ENCODE measurements around the gene KLHL28. TPM values are rescaled to one million over a fixed set of nuclear protein-coding genes. Genes with fewer than 3 reads are reported as not detected.

KLHL28 gene
- polyA plus RNA-seq, 3 donors = 4.1 to 16.8 (median 16.4) TPM

- Mint-ChIP-seq H3K27ac (no peak overlapping the region), H3K4me3 (no peak overlapping the region), H3K36me3 (peaks cover 24 to 33% of the 10 kb centered on the region in 2 donors), H3K4me1 (no peaks in the 10 kb centered on the region), H3K27me3 (ENCODE audit: low read depth in 3 of 3) (no peaks in the 10 kb centered on the region), H3K9me3 (peaks cover 0 to 12% (median 7%) of the 10 kb centered on the region in 7 donors)
- Histone ChIP-seq H3K27me3 (ENCODE audit: control insufficient read depth in 2 of 2, insufficient read depth in 2 of 2, low read length in 2 of 2) (no peaks in the 10 kb centered on the region), H3K4me3 (replicated peaks in 1 of 3; ENCODE audit: low read depth in 2 of 3, low read length in 3 of 3) (no peak overlapping the region), H3K4me1 (ENCODE audit: control insufficient read depth in 1 of 2, insufficient read depth in 2 of 2, low read length in 2 of 2) (no peaks in the 10 kb centered on the region), H3K27ac (ENCODE audit: low read depth in 1 of 2, low read length in 2 of 2) (no peak overlapping the region), H3K36me3 (replicated peaks in 1 of 2; ENCODE audit: control insufficient read depth in 1 of 2, insufficient read depth in 2 of 2, low read length in 2 of 2) (peaks cover 0 to 19% of the 10 kb centered on the region in 2 donors), H3K9me3 (replicated peaks in 1 of 2; ENCODE audit: control insufficient read depth in 1 of 2, insufficient read depth in 1 of 2, low read length in 2 of 2) (no peaks in the 10 kb centered on the region), H3K9ac (ENCODE audit: insufficient read depth, low read length, poor library complexity, severe bottlenecking) (no peak overlapping the region), H3K79me2 (ENCODE audit: insufficient read depth, low read length) (no peaks in the 10 kb centered on the region), H4K20me1 (ENCODE audit: insufficient read depth, low read length) (no peaks in the 10 kb centered on the region), H2AFZ (ENCODE audit: insufficient read depth, low read depth, low read length, poor library complexity, severe bottlenecking) (no peak overlapping the region), H3K4me2 (replicated peaks; ENCODE audit: extremely low read depth, low read length, poor library complexity, severe bottlenecking) (no peak overlapping the region)
- WGBS (ENCODE audit: insufficient coverage) = no CpG with 5 or more reads among the region's 4 CpGs
- TF ChIP-seq CTCF (IDR thresholded peaks at IDR 0.05) = no peak
- intact Hi-C loops (cut with micrococcal nuclease) = no loop called here
- no peak for DNase-seq
Measured at GRCh38 chr14:44995770-44996294, 34.1 kb upstream of the KLHL28 start.

GRCh38 chr14:44995196-44995595, 33.4 kb upstream of the KLHL28 start:
- Histone ChIP-seq H3K36me3 (replicated peaks in 1 of 2; ENCODE audit: control insufficient read depth in 1 of 2, insufficient read depth in 2 of 2, low read length in 2 of 2) (peaks cover 0 to 15% of the 10 kb centered on the region in 2 donors), H4K20me1 (ENCODE audit: insufficient read depth, low read length) (no peaks in the 10 kb centered on the region), H3K27ac (ENCODE audit: low read depth in 1 of 2, low read length in 2 of 2) (no peak overlapping the region), H3K9ac (ENCODE audit: insufficient read depth, low read length, poor library complexity, severe bottlenecking) (no peak overlapping the region), H3K4me3 (replicated peaks in 1 of 3; ENCODE audit: low read depth in 2 of 3, low read length in 3 of 3) (no peak overlapping the region), H3K27me3 (ENCODE audit: control insufficient read depth in 2 of 2, insufficient read depth in 2 of 2, low read length in 2 of 2) (no peaks in the 10 kb centered on the region), H2AFZ (ENCODE audit: insufficient read depth, low read depth, low read length, poor library complexity, severe bottlenecking) (no peak overlapping the region), H3K9me3 (replicated peaks in 1 of 2; ENCODE audit: control insufficient read depth in 1 of 2, insufficient read depth in 1 of 2, low read length in 2 of 2) (no peaks in the 10 kb centered on the region), H3K79me2 (ENCODE audit: insufficient read depth, low read length) (no peaks in the 10 kb centered on the region), H3K4me2 (replicated peaks; ENCODE audit: extremely low read depth, low read length, poor library complexity, severe bottlenecking) (no peak overlapping the region), H3K4me1 (ENCODE audit: control insufficient read depth in 1 of 2, insufficient read depth in 2 of 2, low read length in 2 of 2) (no peaks in the 10 kb centered on the region)
- Mint-ChIP-seq H3K27ac (no peak overlapping the region), H3K27me3 (ENCODE audit: low read depth in 3 of 3) (no peaks in the 10 kb centered on the region), H3K36me3 (peaks cover 20 to 28% of the 10 kb centered on the region in 2 donors), H3K9me3 (peaks cover 0 to 12% (median 7%) of the 10 kb centered on the region in 7 donors), H3K4me1 (no peaks in the 10 kb centered on the region), H3K4me3 (no peak overlapping the region)
- TF ChIP-seq CTCF (IDR thresholded peaks at IDR 0.05) = no peak
- no CpG with 5 or more reads among the region's 3 CpGs for WGBS (ENCODE audit: insufficient coverage)
- no peak for DNase-seq
- intact Hi-C loops (cut with micrococcal nuclease) = no loop called here

Measured in CD14-positive monocyte (primary cell).